GM06990 (cell line): Measurements from ENCODE around the gene STK38.

Experiments used
- DNase-seq: peaks from one replicate; pipeline ENCODE4 v3.0.0-alpha.2; 2011; ENCODE audit not compliant: insufficient read length; ENCODE audit errors: extremely low read depth
- H3K27me3 ChIP-seq: replicated peaks from 2 replicates; pipeline ENCODE4 v1.6.0; 2011; ENCODE audit warnings: low read length; ENCODE audit not compliant: control insufficient read depth, insufficient read depth
- H3K36me3 ChIP-seq: 2 replicates; pipeline ENCODE4 v1.5.1; 2011; ENCODE audit warnings: low read length; ENCODE audit not compliant: control insufficient read depth, insufficient read depth
- H3K4me3 ChIP-seq: replicated peaks from 2 replicates; pipeline ENCODE4 v1.5.1; 2011; ENCODE audit warnings: low read depth, mild to moderate bottlenecking, control low read depth, low read length
- TF ChIP-seq, protein P1 (sequence below): IDR thresholded peaks from 2 replicates; pipeline ENCODE4 v1.5.1; 2011; ENCODE audit warnings: low read length, control low read depth, mild to moderate bottlenecking, inconsistent platforms; ENCODE audit not compliant: insufficient read depth, poor library complexity, severe bottlenecking

The STK38 gene

GRCh38 chr6:36523936-36524499 is 23.3 kb downstream of the STK38 start:
- H3K36me3 ChIP-seq = peaks cover 3% of the 10 kb centered on the region
- no peak for DNase-seq
- TF ChIP-seq, protein P1, sequence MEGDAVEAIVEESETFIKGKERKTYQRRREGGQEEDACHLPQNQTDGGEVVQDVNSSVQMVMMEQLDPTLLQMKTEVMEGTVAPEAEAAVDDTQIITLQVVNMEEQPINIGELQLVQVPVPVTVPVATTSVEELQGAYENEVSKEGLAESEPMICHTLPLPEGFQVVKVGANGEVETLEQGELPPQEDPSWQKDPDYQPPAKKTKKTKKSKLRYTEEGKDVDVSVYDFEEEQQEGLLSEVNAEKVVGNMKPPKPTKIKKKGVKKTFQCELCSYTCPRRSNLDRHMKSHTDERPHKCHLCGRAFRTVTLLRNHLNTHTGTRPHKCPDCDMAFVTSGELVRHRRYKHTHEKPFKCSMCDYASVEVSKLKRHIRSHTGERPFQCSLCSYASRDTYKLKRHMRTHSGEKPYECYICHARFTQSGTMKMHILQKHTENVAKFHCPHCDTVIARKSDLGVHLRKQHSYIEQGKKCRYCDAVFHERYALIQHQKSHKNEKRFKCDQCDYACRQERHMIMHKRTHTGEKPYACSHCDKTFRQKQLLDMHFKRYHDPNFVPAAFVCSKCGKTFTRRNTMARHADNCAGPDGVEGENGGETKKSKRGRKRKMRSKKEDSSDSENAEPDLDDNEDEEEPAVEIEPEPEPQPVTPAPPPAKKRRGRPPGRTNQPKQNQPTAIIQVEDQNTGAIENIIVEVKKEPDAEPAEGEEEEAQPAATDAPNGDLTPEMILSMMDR = no peak
- H3K27me3 ChIP-seq = no peaks in the 10 kb centered on the region
- no peak overlapping the region for H3K4me3 ChIP-seq

- H3K36me3 ChIP-seq = peaks cover 3% of the 10 kb centered on the region
- DNase-seq = no peak
- H3K27me3 ChIP-seq = no peaks in the 10 kb centered on the region
- TF ChIP-seq, protein P1 = no peak
- no peak overlapping the region for H3K4me3 ChIP-seq
These were observed 23.8 kb downstream of the STK38 start for GRCh38 chr6:36523451-36523850.

DNA sequence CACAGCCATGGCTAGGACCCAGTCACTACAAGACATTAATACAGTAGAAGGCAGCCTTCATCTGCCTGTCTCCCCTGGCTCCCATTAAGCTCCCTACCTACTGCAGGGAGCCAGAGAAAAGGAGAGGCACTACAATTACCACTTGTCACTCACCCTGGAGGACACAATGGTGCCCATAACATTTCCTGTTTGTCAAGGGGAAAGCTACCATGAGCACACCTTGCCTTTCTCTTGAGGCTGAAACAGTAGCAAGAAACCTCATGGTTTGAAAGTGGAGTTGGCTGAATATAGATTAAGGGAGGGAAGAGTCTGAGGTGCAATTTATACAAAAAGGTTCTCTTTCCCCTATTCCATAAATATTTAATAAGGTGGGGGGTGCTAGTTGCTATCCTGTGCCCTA is 27.9 kb downstream of the STK38 start:
- TF ChIP-seq, protein P1 = no peak
- no peak overlapping the region for H3K4me3 ChIP-seq
- no peak for DNase-seq
- H3K27me3 ChIP-seq = no peaks in the 10 kb centered on the region
- H3K36me3 ChIP-seq = peaks cover 8% of the 10 kb centered on the region

DNA sequence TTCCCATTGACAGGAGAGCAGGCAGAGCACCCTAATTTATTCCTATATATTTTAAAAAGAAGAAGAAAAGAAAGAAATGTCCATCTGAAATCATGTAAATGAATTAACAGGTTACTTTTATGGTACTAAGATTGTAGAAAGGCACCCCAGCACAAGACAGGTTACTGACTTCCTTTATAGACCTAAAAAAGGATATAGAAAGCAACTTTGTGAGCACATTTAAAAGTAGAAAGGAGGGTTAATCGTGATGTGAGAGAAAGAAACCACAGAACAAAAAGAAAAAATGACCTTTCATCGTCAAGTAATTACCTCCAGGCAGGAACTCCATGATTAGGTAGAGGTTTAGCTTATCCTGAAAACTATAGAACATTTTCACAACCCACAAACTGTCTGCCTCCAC is 29.9 kb downstream of the STK38 start:
- H3K4me3 ChIP-seq = no peak overlapping the region
- peaks cover 5% of the 10 kb centered on the region for H3K36me3 ChIP-seq
- H3K27me3 ChIP-seq = no peaks in the 10 kb centered on the region
- TF ChIP-seq, protein P1 = no peak
- no peak for DNase-seq

DNA sequence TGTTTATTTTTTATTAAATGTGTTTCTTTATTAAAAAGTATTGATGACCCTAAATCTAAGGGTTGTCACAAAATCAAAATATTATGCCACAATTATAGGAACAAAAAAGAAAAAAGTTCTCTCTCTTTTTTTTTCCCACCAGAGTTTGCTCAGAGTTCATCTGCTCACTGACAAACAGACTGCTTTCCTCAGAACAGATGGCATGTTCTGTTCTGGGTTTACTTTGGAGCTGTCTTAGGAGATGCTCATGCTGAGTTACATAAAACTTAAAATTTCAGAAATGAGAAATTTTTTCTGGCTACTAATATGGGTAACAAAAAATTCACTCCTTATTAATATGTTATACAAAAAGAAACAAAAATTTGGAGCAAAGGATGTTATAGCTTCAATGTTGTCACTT is 30.3 kb downstream of the STK38 start:
- TF ChIP-seq, protein P1 = no peak
- Histone ChIP-seq H3K27me3 (no peaks in the 10 kb centered on the region), H3K36me3 (peaks cover 5% of the 10 kb centered on the region), H3K4me3 (no peak overlapping the region)
- no peak for DNase-seq

DNA sequence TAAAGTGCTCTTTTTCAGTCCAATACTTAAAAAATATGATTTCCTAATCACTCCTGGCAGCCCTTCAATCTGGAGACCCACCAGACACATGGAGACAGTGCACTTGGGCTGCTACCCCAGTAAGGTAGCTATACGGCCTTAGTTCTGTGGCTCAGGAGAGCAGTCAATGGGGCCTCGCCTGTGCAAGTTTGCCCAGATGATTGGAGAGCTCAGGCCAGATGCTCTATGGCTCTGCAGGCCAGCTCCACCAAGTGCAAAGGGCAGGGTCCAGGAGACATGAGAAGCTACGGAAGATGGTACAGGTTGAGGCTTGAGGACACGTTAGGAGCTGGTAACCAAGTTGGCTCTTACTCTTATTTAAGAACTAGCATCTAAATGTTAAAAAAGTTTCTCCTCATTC is 30.7 kb downstream of the STK38 start:
- H3K36me3 ChIP-seq = peaks cover 5% of the 10 kb centered on the region
- DNase-seq = no peak
- no peaks in the 10 kb centered on the region for H3K27me3 ChIP-seq
- TF ChIP-seq, protein P1 = no peak
- H3K4me3 ChIP-seq = no peak overlapping the region
